Ammon's horn (tissue), 1 donor: ENCODE results near the gene TMEM222.

Experiments
- DNase-seq: peaks from one replicate; pipeline ENCODE4 v3.0.0-alpha.2; 2016; ENCODE audit warnings: low spot score

Gene TMEM222

GRCh38 chr1:27342391-27342777, 20.4 kb downstream of the TMEM222 start:
- DNase-seq: no peak

DNA sequence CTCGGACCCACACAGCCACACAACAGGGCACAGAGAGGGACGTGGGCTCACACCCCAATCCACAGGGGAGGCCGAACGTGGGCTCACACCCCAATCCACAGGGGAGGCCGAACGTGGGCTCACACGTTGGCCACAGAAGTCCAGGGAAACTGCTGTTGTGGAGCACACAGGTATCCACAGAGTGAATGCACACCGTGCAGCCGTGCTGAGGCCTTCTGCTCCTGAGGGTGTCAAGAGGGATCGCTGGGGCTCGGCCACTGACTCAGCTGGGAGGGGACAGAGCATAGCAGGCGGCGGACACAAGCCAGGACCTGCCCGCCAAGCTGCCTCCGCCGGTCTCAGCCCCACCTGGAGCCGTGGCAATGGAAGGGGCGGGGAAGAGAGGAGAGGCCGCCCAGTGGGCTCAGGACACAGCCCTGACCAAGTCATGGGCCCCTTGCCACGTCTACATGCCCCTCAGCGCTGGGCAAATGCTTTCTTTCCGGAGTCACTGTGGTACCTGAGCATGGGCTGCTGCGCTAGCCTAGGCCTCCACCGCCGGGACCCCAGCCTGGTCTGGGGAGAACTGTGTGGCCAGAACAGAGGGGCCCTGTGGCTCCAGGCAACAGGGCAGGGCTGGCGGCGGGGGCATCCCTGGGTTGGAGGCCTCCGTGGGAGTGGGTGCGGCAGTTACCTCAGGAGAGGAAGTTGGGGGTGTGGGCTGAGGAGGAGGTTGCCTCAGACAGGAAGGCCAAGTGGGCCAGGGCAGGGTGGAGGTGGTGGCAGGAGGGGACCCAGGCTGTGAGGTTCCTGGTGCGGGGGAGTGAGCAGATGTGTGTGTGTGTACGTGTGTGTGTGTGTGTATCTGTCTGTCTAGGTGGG, 21.0 kb downstream of the TMEM222 start:
- peak; percentile 38 for DNase-seq

GRCh38 chr1:27343639-27344025, 21.7 kb downstream of the TMEM222 start:
- DNase-seq: no peak

- DNase-seq: no peak
These were observed 23.3 kb downstream of the TMEM222 start for GRCh38 chr1:27345272-27345671.

GRCh38 chr1:27346357-27346756, 24.4 kb downstream of the TMEM222 start:
- no peak for DNase-seq

DNA sequence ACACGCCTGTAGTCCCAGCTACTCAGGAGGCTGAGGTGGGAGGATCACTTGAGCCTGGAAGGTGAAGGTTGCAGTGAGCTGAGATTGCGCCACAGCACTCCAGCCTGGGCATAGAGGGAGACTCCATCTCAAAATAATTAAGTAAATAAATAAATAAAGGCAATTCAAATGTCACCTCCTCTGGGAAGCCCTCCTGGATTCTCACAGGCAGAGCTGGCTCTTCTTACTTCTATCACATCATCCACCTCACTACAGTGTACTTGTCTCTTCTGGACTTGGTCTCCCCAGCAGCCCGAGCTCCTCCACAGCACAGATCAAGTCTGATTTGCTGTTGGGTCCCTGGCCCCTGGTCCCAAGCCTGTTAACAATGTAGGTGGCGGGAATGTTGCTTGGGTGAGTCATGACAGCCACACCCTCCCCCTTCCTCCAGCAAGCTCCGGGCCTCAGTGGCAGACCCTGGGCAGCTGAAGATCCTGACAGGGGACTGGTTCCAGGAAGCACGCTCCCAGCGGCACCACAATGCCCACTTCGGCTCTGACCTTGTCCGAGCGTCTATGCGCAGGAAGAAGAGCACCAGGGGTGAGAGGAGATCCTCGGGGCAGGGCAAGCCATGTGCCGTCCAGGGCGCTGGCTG, 25.1 kb downstream of the TMEM222 start:
- no peak for DNase-seq

- DNase-seq: no peak
These were observed 27.2 kb downstream of the TMEM222 start for GRCh38 chr1:27348861-27349783.

- DNase-seq: peak; percentile 31
These were observed 28.1 kb downstream of the TMEM222 start for GRCh38 chr1:27349784-27350662.

- DNase-seq: no peak
These were observed 28.9 kb downstream of the TMEM222 start for GRCh38 chr1:27350663-27351540.

DNA sequence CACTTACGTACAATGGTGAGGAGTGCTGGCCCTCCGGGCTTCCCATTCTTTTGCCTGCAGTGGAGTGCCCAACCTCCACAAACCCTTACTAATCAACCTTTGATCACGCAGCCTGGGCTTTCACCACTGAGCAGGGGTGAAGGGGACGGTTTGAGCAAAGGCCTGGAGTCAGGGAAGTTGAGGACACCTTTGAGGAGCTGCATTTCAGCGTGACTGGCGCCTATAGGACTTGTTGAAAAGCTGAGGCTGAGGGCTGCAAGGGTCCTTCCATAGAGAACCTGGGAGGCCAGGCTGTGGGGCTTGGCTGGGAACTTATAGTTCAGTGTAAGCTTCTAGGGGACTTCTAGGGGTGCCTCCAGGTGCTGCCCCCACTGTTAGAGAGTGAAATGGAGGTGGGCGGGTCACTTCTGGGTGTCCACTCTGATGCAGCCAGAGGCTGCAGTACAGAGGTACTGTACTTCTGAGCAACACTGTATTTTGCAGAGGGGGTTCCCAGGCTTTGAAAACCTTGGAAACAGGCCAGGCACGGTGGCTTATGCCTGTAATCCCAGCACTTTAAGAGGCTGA, 29.7 kb downstream of the TMEM222 start:
- DNase-seq: no peak

- no peak for DNase-seq
These were observed 31.2 kb downstream of the TMEM222 start for GRCh38 chr1:27353166-27353565.

DNA sequence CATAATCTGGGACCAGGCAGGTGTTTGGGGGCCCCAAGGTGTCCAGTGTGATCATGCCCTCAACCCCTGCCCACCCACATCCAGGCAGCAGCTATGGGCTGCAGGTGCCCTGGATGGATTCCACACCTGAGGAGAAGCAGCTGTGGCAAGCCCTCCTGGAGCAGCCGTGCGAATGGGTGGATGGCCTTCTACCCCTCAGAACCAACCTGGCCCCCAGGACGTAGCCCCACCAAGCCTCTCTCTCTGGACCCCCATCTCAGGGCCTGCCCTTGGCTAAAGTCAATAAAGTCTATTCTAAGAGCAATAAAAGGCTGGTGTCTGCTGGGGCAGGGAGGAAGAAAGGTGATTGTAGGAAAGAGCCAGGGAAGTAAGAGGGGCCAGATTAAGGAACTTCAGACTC, 31.7 kb downstream of the TMEM222 start:
- DNase-seq: no peak

- DNase-seq: no peak
These were observed 33.7 kb downstream of the TMEM222 start for GRCh38 chr1:27355683-27356082.

GRCh38 chr1:27356277-27356618, 34.3 kb downstream of the TMEM222 start:
- no peak for DNase-seq

DNA sequence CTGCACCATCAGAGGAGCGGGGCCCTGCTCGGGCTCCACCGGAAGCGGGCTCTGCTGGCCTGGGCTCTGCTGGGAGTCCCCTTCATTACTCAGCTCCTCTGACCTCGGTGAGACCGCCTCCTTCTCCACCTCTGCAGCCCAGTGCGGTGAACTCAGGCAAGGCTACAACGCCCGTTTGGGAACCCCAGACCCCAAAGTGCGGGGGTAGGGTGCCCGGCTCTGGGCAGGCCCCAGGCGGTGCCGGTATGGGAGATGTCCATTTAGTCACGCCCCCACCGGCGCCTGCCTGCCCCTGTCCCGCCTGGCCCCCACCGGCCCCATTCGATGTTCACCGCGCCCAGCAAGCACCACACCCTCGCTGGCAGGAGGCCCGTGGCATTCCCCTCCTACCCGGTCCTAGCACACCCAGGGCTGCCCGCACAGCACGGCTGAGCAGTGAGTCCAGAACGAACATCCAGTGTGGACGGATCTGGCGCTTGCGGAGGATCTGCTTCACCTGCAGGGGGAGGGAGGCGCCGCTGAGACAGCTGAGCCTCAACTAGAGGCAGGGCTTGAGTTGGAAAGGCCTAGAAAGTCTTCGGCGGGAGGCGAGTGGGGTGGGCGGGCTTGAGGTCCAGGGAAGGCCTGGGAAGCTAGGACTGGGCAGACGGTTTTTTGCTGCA, 34.8 kb downstream of the TMEM222 start:
- DNase-seq: no peak

GRCh38 chr1:27357281-27358037, 35.5 kb downstream of the TMEM222 start:
- peak; percentile 70 for DNase-seq

DNA sequence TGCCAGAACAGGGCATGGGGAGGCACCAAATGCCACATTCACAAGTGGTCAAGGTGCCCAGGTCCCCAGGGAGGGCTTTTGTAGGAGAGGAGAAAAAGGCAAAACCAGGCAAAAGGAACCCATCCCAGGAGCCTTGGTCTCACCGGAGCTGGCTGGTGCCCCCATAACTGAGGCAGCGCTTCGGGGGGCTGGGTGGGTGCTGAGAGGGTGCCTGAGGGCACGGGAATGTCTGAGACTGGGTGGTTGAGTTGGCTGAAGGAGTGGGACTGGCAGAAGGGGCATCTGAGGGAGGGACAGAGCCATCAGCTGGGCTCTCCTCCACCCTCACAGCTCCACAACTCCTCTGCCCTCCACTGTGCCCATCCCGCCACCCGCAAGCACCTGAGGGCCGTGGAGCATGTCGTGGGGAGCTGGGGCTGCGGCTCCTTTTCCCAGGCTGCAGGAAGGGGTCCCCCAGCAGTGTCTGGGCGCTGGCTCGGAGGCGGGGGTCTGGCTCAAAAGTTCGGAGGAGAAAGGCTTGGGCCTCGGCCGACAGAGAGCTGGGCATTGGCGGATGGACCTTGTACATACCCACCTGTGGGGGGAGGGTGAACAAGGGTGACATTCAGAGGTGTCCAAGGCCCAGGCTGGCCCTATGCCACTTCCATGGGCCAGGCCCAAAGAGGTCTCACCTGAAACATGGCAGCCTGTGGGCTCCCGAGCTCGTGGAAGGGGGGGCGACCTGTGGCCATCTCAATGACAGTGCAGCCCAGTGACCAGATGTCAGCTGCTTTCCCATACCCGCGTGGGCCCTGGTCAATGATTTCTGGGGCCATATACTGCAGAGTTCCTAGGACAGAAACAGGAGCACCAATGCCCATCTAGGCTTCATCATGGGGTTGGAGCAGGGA, 36.3 kb downstream of the TMEM222 start:
- DNase-seq: no peak

DNA sequence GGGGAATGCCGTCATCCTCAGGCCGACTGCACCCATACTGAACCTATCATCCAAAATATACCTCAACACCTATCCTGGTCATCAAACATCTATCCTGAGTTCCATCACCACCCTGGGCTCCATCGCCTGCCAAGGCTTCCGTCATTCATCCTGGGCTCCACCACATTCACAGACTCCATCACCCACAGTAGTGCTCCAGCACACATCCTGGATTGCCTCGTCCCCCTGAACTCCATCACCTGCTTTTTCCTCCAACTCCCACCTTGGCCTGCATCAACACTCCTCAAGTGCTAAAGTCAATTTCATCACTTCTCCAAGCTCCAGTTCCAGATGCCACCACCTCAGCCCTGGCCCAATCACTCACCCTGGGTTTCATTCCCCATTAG, 37.0 kb downstream of the TMEM222 start:
- no peak for DNase-seq
